HG03108 (cell line): ENCODE results near the gene SMIM33.
"Not testable (repeated sequence)": the region's sequence is repeated elsewhere in the genome, so short reads cannot be mapped to it uniquely, and the experiment has no call there.

Experiments used
- ATAC-seq: cut with Tn5 transposase; IDR thresholded peaks from one replicate; pipeline ENCODE4 v1.9.1; 2021; ENCODE audit warnings: moderate library complexity; ENCODE audit not compliant: unreplicated experiment

The SMIM33 gene

DNA sequence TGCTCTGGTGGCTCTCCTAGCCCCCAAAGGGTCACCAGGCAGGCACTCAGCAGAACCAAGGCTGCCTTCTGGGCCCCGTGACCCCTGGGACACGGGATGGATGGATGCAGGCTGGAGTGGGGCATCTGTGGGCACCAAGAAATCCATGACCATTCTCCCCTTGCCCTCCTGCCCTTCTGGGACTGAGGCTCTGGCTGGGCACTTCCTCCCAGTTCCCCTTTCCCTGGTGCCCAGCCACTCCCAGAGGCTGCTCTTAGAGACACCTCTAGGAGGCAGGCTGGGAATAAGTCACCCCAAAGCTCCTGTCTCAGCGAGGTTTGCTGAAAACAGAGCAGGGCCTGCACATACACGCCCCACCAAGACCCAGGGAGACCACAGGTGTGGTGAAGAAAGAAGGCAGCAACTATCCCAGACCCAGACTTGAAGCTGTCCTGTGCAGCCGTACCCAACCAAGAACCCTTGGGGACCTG lies 10.8 kb downstream of the SMIM33 start:
- ATAC-seq: peak; percentile 14

GRCh38 chr5:139482050-139482889 lies 11.5 kb downstream of the SMIM33 start, which contains the start of gene STING1:
Gene STING1 (minus strand): TSS chr5:139482758. CDS start chr5:139481704, 1,054 bp downstream.
- peak; percentile 54 for ATAC-seq

- not testable (repeated sequence) for ATAC-seq
Observed at GRCh38 chr5:139482890-139483208, 12.0 kb downstream of the SMIM33 start.

DNA sequence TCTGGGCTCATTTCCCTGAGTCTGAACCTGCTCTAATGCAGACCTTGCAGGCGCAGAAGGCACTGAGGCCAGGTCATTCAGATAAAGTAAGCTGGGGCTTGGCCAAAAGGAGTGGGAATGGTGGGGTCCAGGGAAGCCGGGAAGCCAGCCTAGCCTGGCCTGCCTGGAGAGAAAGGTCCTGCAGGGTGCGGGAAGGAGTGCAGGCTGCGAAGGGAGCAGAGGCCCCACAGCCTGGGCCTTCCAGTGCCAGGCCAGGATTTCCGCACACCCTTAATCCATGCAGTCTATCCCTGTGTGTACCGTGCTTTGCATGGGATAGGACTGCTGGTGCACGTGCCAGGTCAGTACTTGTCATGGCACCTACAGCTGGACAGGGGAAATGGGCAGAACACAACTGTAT lies 15.4 kb downstream of the SMIM33 start:
- ATAC-seq: no peak

- ATAC-seq: no peak
Observed at GRCh38 chr5:139488260-139488659, 17.5 kb downstream of the SMIM33 start.

DNA sequence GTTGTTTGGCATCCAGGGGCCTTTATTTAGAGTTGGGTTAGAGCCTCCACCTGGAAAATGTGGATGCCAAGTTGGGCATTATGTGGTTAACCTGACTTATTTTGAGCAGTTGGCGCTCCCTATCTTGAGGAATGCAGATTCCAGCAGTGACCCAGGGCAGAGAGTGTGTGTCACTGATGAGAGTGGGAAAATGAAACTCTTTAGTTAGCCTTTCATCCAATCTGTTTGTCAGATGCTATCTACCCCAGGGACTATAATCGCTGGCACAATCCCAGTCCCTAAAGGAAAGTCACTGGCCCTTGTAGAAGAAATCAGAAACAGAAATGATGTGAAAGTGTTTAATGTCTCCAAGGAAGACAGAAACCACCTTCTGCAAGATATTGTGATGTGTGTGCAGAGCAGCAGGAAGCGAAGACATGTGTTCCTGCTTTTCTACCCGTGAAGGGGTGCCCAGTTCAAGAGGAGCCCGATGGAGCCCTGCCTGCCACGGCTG lies 21.9 kb downstream of the SMIM33 start:
- no peak for ATAC-seq

DNA sequence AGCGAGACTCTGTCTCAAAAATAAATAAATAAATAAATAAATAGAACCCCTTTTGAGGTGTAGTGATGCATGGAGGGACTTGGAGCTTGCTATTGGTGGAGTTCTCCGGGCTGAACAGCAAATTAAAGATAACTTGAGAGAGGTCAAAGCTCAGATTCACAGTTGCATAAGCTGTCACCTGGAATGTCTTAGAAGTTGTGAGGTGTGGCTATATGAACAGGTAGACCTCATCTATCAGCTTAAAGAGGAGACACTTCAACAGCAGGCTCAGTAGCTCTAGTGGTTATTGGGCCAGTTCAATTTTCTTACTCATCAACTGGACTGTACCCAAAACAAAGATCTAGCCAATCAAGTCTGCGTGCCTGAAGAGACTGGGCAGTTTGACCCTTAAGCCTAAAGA lies 23.5 kb downstream of the SMIM33 start:
- no peak for ATAC-seq

DNA sequence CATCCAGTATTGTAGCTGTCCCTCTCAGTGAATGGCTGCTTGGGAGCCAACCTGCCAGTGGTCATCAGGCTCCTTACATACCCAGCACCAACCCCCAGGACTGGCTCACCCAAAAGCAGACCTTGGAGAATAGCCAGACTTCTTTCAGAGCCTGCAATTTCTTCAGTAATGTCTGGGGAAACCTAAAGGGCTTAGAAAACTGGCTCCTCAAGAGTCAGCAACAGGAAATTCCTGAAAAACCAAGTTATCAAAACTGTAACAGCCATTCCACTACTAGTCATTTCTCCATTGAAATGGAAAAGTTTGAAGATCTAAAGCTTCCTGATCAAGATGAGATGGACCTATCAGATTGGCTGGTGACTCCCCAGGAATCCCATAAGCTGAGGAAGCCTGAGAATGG lies 24.0 kb downstream of the SMIM33 start:
- no peak for ATAC-seq

DNA sequence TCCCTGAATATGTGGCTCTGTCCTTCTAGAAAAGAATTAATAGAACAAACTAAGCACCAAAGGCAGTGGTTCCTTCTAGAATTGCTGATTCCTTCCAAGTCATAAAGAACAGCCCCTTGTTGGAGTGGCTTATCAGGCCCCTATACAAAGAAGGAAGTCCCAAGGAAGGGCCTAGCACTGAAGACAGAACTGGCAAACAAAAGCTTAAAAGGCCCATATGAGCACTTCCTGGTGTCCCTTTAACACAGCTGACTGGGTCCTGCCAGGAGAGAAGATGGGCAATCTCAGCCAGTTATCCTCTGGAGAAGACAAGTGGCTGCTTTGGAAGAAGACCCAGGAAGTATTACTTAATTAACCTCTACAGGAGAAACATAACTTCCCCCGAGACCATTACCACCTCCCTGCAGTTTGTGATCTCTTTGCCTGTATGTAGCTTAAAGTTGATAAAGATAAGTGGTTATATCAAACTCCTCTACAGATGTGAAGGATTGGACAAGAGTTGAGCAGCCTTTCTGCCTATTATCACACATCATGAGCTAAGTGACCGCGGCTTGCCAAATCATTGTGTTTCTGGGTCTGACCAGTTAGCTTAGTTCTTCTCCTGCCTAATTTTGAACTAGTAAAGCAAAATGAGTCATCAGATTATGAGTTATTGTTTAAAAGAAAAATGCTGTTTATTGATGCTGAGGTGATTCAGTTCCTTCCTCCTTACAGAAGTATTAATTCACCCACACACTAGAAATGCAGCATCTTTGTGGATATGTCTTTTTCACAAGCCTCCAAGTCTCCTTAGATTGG lies 25.0 kb downstream of the SMIM33 start:
- ATAC-seq: no peak

- ATAC-seq: no peak
Observed at GRCh38 chr5:139501381-139501780, 30.6 kb downstream of the SMIM33 start.

DNA sequence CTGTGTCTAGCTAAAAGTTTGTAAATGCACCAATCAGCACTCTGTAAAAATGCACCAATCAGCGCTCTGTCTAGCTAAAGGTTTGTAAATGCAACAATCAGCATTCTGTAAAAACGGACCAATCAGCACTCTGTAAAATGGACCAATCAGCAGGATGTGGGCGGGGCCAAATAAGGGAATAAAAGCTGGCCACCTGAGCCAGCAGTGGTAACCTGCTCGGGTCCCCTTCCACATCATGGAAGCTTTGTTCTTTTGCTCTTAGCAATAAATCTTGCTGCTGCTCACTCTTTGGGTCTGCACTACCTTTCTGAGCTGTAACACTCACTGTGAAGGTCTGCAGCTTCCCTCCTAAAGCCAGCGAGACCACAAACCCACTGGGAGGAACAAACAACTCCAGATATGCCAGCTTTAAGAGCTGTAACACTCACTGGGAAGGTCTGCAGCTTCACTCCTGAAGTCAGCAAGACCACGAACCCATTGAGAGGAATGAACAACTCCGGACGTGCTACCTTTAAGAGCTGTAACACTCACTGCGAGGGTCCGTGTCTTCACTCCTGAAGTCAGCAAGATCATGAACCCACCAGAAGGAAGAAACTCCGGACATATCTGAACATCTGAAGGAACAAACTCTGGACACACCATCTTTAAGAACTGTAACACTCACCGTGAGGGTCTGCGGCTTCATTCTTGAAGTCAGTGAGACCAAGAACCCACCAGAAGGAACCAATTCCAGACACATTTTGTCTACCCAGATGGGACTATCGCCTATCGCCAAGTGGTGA lies 32.4 kb downstream of the SMIM33 start:
- not testable (repeated sequence) for ATAC-seq

DNA sequence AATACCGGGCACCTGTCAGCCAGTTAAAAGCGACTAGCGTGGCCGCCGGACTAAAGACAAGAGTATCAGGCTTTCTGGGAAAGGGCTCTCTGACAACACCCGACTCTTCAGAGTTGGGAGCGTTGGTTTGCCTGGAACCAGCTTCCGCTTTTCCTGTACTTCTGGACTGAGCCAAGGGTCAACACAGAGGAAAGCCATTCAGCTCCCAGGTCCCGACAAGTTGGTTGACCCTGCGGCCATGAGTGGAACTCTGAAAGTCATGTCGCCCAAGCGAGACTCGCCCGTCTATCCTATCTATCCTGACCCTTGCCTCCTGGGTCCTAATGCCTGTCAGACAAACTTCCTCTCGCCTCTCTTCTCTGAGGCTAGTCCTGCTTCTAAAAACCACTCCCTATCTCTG lies 33.1 kb downstream of the SMIM33 start:
- not testable (repeated sequence) for ATAC-seq

- ATAC-seq: not testable (repeated sequence)
Observed at GRCh38 chr5:139504722-139505121, 33.9 kb downstream of the SMIM33 start.

DNA sequence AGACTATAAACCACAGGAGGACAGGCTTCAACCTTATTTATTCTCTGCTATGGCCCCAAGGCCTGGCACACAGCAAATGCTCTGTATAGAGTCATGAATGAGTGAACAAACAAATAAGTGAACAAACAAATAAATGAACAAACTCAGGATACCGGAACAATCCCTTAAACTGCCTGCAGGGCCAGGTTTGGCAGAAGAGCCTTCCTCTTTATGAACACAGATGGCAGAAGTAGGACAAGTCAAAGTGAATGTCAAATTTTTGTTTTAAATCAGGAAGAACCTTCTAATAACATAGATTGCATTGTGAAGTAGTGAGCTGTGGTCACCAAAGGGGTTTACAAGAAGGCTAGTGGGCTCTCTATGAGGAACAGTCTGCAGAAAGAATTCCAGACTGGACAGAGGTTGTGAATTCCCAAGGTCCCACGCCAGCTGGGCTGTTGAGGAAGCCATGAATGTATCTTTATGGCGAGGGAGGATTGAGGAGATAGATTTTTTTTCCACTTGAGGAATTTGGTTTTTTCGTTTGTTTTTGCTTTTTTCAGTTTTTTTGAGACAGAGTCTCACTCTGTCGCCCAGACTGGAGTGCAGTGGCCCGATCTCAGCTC lies 42.1 kb downstream of the SMIM33 start:
- no peak for ATAC-seq

DNA sequence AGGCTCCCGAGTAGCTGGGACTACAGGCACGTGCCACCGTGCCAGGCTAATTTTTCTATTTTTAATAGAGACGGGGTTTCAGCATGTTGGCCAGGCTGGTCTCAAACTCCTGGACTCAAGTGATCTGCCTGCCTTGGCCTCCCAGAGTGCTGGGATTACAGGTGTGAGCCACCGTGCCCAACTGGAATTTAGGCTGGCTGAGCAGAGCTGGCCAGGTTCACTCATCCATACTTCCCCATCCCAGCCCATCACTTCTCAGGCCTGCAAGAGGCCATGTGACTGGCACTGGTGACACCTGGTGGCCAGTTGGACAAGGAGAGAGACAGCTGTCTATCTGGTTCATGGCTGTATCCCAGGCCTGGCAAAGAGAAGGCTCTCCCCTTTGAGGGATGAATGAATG lies 42.6 kb downstream of the SMIM33 start:
- peak; percentile 59 for ATAC-seq

- ATAC-seq: peak; percentile 6
Observed at GRCh38 chr5:139513852-139514485, 43.2 kb downstream of the SMIM33 start.

- ATAC-seq: no peak
Observed at GRCh38 chr5:139514486-139514856, 43.7 kb downstream of the SMIM33 start.

GRCh38 chr5:139517683-139518564 lies 47.1 kb downstream of the SMIM33 start:
- ATAC-seq: peak; percentile 81
